ENCODE results near the gene VGLL4.

DNA sequence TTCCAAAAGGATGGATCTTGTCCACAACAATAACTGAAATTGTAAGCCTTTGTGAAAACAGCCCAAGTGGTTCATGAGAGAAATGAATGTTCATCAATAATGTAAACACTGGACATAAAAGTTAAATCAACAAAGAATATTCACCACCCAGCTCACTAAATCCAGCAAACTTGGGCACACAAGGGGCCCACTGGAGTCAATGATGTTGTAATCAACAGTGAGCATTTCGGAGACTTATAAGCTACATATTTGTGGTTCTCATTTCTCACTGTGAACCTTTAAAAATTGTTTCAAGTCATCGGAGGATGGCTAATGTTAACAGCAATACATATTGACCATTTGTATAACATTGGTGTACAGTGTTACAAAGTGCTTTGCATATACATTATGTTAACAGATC lies 63.1 kb downstream of the VGLL4 start:
- no peak for TF ChIP-seq TAF1 (IDR thresholded peaks at IDR 0.05; ENCODE audit: low read depth)
- no peak for TF ChIP-seq TEAD4 (IDR thresholded peaks at IDR 0.05)
- TF ChIP-seq, protein P1, sequence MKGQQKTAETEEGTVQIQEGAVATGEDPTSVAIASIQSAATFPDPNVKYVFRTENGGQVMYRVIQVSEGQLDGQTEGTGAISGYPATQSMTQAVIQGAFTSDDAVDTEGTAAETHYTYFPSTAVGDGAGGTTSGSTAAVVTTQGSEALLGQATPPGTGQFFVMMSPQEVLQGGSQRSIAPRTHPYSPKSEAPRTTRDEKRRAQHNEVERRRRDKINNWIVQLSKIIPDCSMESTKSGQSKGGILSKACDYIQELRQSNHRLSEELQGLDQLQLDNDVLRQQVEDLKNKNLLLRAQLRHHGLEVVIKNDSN (IDR thresholded peaks at IDR 0.05), result no peak
- TF ChIP-seq, protein P2, sequence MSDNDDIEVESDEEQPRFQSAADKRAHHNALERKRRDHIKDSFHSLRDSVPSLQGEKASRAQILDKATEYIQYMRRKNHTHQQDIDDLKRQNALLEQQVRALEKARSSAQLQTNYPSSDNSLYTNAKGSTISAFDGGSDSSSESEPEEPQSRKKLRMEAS (IDR thresholded peaks at IDR 0.05), result no peak
- TF ChIP-seq EP300 (IDR thresholded peaks at IDR 0.05; ENCODE audit: borderline replicate concordance), result no peak
- TF ChIP-seq EGR1 (IDR thresholded peaks at IDR 0.05), result no peak
- TF ChIP-seq YY1 (IDR thresholded peaks at IDR 0.05; ENCODE audit: low read depth), result no peak
- TF ChIP-seq, protein P3, sequence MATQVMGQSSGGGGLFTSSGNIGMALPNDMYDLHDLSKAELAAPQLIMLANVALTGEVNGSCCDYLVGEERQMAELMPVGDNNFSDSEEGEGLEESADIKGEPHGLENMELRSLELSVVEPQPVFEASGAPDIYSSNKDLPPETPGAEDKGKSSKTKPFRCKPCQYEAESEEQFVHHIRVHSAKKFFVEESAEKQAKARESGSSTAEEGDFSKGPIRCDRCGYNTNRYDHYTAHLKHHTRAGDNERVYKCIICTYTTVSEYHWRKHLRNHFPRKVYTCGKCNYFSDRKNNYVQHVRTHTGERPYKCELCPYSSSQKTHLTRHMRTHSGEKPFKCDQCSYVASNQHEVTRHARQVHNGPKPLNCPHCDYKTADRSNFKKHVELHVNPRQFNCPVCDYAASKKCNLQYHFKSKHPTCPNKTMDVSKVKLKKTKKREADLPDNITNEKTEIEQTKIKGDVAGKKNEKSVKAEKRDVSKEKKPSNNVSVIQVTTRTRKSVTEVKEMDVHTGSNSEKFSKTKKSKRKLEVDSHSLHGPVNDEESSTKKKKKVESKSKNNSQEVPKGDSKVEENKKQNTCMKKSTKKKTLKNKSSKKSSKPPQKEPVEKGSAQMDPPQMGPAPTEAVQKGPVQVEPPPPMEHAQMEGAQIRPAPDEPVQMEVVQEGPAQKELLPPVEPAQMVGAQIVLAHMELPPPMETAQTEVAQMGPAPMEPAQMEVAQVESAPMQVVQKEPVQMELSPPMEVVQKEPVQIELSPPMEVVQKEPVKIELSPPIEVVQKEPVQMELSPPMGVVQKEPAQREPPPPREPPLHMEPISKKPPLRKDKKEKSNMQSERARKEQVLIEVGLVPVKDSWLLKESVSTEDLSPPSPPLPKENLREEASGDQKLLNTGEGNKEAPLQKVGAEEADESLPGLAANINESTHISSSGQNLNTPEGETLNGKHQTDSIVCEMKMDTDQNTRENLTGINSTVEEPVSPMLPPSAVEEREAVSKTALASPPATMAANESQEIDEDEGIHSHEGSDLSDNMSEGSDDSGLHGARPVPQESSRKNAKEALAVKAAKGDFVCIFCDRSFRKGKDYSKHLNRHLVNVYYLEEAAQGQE (IDR thresholded peaks at IDR 0.05; ENCODE audit: low read depth), result no peak
- TF ChIP-seq CREB1 (IDR thresholded peaks at IDR 0.05; ENCODE audit: low read depth), result no peak
- TF ChIP-seq RAD21 (IDR thresholded peaks at IDR 0.05; ENCODE audit: low read depth), result no peak
- no peak for TF ChIP-seq CEBPB (IDR thresholded peaks at IDR 0.05)
- TF ChIP-seq FOXM1 (IDR thresholded peaks at IDR 0.05; ENCODE audit: borderline replicate concordance, low read depth), result no peak

All from Ishikawa (cell line).